Pancreas (tissue), 10 donors: Measurements from ENCODE around the gene CALCOCO1. TPM values are rescaled to one million over a fixed set of nuclear protein-coding genes. Genes with fewer than 3 reads are reported as not detected.

Experiments used
- ATAC-seq, 4 donors: fragments of 200-7000 bp; cut with Tn5 transposase; one replicate each; pipeline versions ENCODE4 v1.8.0 to v1.9.1; 2020; ENCODE audit warnings: mild to moderate bottlenecking in 4 of 4, moderate library complexity in 4 of 4
- DNase-seq, 6 donors: peaks; one replicate each; pipeline ENCODE4 v3.0.0-alpha.2; 2020
- FAIRE-seq: peaks from 2 replicates; lab custom pipeline; 2012; peaks lifted over from hg19 to GRCh38; lab: Jason Lieb, UNC
- H3K27ac ChIP-seq, 4 donors: fragments of 200-600 bp; sonication (generic); 1 replicate in 3 of 4; 2 replicates in 1 of 4; pipeline versions ENCODE4 v1.5.0 to v1.8.0; 2020
- H3K27me3 ChIP-seq, 4 donors: fragments of 200-600 bp; one replicate each; pipeline ENCODE4 v1.8.0; 2021
- H3K36me3 ChIP-seq, 3 donors: fragments of 200-600 bp; sonication (generic) in 1 of 3; one replicate each; pipeline versions ENCODE4 v1.5.0 to v1.8.0; 2020 to 2021
- H3K4me1 ChIP-seq, 3 donors: fragments of 200-600 bp; one replicate each; pipeline ENCODE4 v1.8.0; 2021
- H3K4me3 ChIP-seq, 4 donors: fragments of 200-600 bp; sonication (generic) in 2 of 4; one replicate each; pipeline versions ENCODE4 v1.5.0 to v1.8.0; 2020 to 2021
- H3K9me3 ChIP-seq, 4 donors: fragments of 200-600 bp; one replicate each; pipeline ENCODE4 v1.8.0; 2021
- WGBS, 2 donors: extraction: QIAGEN DNeasy Blood & Tissue Kit; methylation state at CpG; one replicate each; pipeline ENCODE4 v1.1.7; 2013; 5-methylcytosine and 5-hydroxymethylcytosine counted together
- intact Hi-C, 3 donors: fragments of 100-400 bp; cut with DNase I; formaldehyde crosslinking; loops; one replicate each; pipeline versions ENCODE4 v1.11.1 to v1.14.2; 2022
- polyA plus RNA-seq, 2 donors: library from polyadenylated mRNA; stranded (reverse); fragments of 200-250 nt; gene quantifications; one replicate each; pipeline ENCODE4 v1.2.3, GENCODE V29; 2013
- total RNA-seq, 6 donors: library from RNA; stranded (reverse); fragmentation: NEBNext Ultra II Directional in 4 of 6; extraction: Animal tissue kit (Norgen Biotek cat#: 25700) in 4 of 6; gene quantifications; one replicate each; pipeline versions ENCODE4 v1.2.1 to v1.2.4, GENCODE V29; 2021 to 2023
- TF ChIP-seq, protein P1 (sequence below), 4 donors: fragments of 200-600 bp; sonication (generic) in 3 of 4; IDR thresholded peaks; one replicate each; pipeline versions ENCODE4 v1.5.0 to v1.8.0; 2021; ENCODE audit warnings: antibody characterized with exemption in 4 of 4
- donor health status: healthy with polysubstance abuse.
- donor health status: DM: no; HTN: no; CAD: no; lungs with moderate emphysema.
- donor health status: DM: no; HTN: no; CAD: no.
- donor health status: control.
- donor health status: control.
- donor health status: Bipolar disorder and iron deficiency.
- donor health status: DM: yes; HTN: yes; CAD: no.
- donor health status: DM: no; HTN: no; CAD: no.
- donor health status: DM: no; HTN: no; CAD: no.
- donor health status: DM: yes; HTN: yes; CAD: no.

CALCOCO1 gene
- total and polyA plus RNA-seq, 8 donors, result 28.2 to 103 (median 75.2) TPM

DNA sequence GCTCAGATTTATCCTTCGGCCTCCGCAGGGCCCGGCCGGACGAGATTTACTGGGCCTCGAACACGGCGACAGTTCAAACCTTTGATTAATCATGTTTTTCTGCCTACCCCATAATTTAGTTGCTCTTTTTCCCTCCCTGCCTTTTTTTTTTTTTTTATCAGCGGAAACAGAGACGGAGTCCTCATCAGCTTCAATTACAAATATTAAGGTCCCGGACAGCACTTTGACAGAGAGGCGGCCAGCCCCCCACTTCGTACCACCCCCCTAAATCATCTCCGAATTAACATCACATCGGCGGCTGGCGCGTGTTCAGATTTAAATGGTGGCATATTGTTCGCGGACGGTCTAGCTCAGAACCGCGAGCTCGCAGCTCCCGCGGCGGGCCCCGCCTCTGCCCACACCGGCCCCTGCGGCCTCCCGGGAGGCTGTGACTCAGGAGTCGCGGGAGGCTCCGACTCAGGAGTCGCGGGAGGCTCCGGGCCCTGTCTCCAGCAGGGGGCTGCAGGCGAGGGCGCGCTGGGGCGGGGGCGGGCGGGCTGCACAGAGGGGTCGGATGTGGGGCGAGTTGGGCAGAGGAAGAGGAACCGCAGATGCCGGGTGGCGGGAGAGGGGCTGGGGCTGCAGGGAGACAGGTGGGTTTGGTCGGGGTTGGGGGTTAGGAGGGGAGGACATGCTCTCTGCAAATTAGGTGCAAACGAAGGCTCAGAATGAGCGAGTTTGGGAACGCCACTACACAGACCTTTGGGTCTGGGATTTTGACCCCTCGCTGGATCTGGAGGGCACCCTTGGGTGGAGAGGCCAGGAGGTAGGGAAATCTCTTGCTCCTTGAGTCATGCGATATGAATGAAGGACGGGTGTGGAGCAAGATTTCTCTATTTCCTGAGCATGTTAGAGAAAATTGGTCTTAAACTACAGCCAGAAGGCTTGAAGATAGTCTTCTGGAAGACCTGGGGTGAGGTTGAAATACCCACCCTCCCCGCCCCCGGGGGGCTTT, 31.8 kb downstream of the CALCOCO1 start:
- no peak for FAIRE-seq
- WGBS, 2 donors, result 10 to 14% methylated on average over 55 to 57 of the region's 57 CpGs
- Histone ChIP-seq H3K4me1 (no peaks in the 10 kb centered on the region), H3K27me3 (peaks cover 0 to 28% (median 4%) of the 10 kb centered on the region in 4 donors), H3K9me3 (no peaks in the 10 kb centered on the region), H3K36me3 (no peaks in the 10 kb centered on the region), H3K4me3 (peak overlapping the region in 1 of 4 donors; percentile 19), H3K27ac (no peak overlapping the region)
- intact Hi-C loops, result no loop called here
- peak; percentile 33 to 73 (median 57) for ATAC-seq
- TF ChIP-seq, protein P1, sequence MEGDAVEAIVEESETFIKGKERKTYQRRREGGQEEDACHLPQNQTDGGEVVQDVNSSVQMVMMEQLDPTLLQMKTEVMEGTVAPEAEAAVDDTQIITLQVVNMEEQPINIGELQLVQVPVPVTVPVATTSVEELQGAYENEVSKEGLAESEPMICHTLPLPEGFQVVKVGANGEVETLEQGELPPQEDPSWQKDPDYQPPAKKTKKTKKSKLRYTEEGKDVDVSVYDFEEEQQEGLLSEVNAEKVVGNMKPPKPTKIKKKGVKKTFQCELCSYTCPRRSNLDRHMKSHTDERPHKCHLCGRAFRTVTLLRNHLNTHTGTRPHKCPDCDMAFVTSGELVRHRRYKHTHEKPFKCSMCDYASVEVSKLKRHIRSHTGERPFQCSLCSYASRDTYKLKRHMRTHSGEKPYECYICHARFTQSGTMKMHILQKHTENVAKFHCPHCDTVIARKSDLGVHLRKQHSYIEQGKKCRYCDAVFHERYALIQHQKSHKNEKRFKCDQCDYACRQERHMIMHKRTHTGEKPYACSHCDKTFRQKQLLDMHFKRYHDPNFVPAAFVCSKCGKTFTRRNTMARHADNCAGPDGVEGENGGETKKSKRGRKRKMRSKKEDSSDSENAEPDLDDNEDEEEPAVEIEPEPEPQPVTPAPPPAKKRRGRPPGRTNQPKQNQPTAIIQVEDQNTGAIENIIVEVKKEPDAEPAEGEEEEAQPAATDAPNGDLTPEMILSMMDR (IDR thresholded peaks at IDR 0.05), result no peak
- peak in 3 of 6 donors; percentile 42 to 71 (median 54) for DNase-seq

DNA sequence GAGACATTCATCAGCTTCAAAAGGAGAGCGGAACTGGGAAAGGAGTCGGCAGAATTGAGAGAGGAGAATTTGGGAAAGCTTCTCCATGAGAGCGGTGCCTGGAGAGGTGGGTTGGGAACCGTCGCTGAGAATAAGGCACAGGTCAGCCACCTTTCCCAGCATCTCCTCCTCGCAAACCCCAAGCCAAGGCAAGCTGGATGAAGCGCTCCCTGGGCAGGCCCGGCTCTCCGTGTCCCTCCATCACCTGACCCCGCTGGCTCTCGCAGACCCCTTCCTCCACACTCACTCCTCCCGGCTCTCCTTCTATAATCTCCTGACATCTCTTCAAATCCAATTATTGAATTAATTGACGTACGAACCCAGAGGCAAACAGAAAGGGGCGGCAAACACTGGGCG, 32.5 kb downstream of the CALCOCO1 start:
- no peak overlapping the region for H3K27ac ChIP-seq
- ATAC-seq (no peak), FAIRE-seq (no peak), DNase-seq (peak in 1 of 6 donors; percentile 52)
- H3K4me3 ChIP-seq, result no peak overlapping the region
- H3K36me3 ChIP-seq, result no peaks in the 10 kb centered on the region
- TF ChIP-seq, protein P1 (IDR thresholded peaks at IDR 0.05), result no peak
- 65 to 70% methylated on average over 16 of the region's 16 CpGs for WGBS, 2 donors
- no peaks in the 10 kb centered on the region for H3K9me3 ChIP-seq
- H3K27me3 ChIP-seq, result peaks cover 0 to 25% (median 4%) of the 10 kb centered on the region in 4 donors
- no peaks in the 10 kb centered on the region for H3K4me1 ChIP-seq
- intact Hi-C loops, result no loop called here

DNA sequence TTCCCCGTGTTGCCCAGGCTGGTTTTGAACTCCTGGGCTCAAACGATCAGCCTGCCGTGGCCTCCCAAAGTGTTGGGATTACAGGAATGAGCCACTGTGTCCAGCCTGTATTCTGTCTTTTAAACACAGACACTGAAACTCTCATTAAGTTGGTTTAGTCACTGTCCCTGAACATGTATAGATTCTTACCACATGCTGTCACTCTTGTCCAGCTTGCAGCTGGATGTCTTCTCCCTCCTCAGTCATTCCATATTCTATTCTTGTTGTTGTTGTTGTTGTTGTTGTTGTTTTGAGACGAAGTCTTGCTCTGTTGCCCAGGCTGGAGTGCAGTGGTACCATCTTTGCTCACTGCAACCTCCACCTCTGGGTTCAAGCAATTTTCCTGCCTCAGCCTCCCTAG, 39.1 kb downstream of the CALCOCO1 start:
- no peak for FAIRE-seq
- no peak overlapping the region for H3K27ac ChIP-seq
- H3K36me3 ChIP-seq, result no peaks in the 10 kb centered on the region
- WGBS, 2 donors, result 83 to 93% methylated on average over 4 of the region's 4 CpGs
- no peaks in the 10 kb centered on the region for H3K9me3 ChIP-seq
- H3K4me3 ChIP-seq, result no peak overlapping the region
- DNase-seq, result no peak
- H3K4me1 ChIP-seq, result peaks cover 6 to 9% (median 7%) of the 10 kb centered on the region in 3 donors
- ATAC-seq, result no peak
- no peaks in the 10 kb centered on the region for H3K27me3 ChIP-seq
- intact Hi-C loops, result no loop called here
- TF ChIP-seq, protein P1 (IDR thresholded peaks at IDR 0.05), result no peak

DNA sequence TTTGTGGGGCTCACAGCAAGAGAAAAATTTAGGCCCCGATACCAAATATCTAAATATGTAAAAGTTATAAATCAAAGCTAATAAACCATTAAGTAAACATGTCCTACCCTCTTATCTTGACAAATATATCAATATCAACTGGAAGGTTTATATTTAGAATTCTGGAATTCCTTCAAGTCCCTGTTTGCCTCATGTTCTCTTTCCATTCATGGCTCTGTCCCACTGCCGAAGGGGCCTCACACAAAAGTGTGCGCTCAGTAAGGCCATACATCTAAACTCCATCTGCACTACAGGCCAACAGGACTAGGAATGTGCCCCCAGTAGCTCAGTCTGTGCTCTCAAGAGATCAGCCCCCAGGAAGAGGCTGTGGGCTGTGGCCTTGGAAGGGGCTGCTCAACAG, 40.8 kb downstream of the CALCOCO1 start:
- DNase-seq (peak in 1 of 6 donors; percentile 16), ATAC-seq (peak in 2 of 4 donors; percentile 22 to 64), FAIRE-seq (no peak)
- Histone ChIP-seq H3K4me1 (peaks cover 6 to 9% (median 7%) of the 10 kb centered on the region in 3 donors), H3K27ac (no peak overlapping the region), H3K36me3 (no peaks in the 10 kb centered on the region), H3K9me3 (no peaks in the 10 kb centered on the region), H3K27me3 (no peaks in the 10 kb centered on the region), H3K4me3 (no peak overlapping the region)
- 13 to 17% methylated on average over 3 of the region's 3 CpGs for WGBS, 2 donors
- TF ChIP-seq, protein P1 (IDR thresholded peaks at IDR 0.05), result no peak
- intact Hi-C loops, result no loop called here
